Stimulated activated CD8-positive, alpha-beta memory T cell treated with anti-CD3 and anti-CD28 coated beads, Interleukin-15, amount 100 ng/mL, for 1 hour (primary cell): ENCODE measurements around the gene BLTP3A.
"Not testable (repeated sequence)": the region's sequence is repeated elsewhere in the genome, so short reads cannot be mapped to it uniquely, and the experiment has no call there.

ENCODE experiments used
- DNase-seq: peaks from one replicate; pipeline ENCODE4 v3.0.0-alpha.2; 2020; ENCODE audit warnings: low read depth

BLTP3A gene

DNA sequence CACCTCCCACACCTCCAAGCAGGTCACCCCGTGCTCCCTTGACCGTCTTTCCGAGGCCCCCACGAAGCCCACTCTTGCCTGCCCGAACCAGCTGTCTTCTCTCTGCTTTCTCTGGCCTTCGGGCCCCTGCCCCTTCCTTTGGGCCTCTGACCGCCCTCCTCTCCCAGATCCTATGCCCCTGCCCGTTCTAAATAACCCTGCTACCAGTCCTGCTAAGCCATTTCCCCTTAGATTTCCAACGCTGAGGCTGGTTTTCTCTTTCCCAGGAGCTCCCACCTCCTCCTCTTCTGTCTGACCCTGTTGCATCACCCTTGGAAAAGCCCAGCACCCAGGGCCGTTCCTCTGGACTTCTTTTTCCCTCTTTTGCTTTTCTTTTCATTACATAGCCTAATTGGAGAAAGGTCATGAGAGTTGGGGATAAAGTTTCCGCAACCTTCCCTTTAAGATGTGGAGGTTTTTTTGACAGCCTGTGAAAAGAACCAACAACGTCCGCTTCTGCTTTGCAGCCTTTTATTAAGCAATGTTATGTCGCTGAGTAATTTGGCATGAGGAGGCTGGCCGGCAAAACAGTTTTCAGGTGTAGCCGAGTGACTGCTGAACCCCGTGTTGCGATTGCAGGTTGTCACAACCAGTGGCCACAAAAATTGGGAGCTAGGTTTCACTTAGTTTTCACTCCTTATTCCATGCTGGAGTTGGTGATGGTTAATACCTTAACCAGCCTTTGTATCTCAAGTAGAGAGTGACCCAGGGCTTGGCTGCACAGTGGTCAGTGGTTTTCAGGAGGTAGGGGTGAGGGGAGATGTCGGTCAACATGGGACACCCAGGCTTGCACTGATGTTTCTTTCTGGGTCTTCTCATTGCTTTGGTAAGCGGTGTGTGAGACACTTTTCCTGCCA, 970 bp downstream of the BLTP3A start:
- DNase-seq = no peak

DNA sequence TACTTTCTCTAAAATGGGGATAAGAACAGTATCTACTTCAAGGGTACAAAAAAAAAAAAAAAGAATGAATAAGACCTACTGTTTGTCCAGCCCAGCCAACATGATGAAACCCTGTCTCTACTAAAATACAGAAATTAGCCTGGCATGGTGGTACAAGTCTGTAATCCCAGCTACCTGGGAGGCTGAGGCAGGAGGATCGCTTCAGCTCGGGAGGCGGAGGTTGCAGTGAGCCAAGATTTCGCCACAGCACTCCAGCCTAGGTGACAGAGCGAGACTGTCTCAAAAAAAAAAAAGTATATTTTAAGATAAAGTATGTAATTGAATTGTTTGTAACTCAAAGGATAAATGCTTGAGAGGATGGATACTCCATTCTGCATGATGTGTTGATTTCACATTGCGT, 2.0 kb downstream of the BLTP3A start:
- no peak for DNase-seq

DNA sequence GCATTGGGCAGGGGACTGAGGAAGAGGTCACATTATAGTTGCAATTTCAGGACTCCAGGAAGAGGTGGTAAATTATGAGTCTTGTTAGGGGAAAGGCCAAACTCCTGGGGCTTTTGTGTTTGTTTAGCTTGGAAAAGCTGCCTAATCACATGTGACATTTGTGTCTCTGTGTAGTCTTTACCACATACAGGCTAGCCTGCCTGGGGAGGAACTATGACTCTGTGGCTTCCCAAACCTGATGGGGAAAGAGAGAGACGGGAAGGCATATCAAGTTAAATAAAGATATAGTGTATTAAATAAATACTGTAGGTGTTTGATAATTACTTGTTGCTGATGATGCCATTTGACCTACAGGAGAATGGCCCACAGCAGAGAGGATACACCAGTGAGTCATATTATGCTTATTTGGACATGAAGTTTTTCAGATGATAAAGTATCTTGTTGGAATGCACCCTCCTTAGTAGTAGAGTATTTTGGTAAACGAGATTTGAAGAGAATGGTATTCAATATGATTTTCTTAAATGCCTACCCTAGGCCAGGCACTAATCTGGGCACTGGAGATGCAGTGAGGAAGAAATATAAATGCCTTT, 4.0 kb downstream of the BLTP3A start:
- DNase-seq = no peak

DNA sequence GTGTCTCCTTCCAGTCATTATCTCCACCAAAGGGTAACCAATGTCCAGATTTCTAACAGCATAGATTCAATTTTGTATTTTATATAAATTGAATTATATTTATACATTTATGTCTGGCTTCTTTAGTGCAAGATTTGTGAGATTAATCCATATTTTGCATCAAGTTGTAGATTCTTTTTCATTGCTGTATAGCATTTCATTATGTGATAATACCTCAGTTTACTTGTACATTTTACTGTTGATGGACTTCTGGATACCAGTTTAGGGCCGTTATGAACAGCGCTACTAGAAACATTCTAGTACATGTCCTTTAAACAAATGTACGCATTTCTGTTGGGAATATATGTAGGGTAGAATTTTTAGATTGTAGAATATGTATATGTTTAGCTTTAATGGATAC, 6.2 kb downstream of the BLTP3A start:
- no peak for DNase-seq

DNA sequence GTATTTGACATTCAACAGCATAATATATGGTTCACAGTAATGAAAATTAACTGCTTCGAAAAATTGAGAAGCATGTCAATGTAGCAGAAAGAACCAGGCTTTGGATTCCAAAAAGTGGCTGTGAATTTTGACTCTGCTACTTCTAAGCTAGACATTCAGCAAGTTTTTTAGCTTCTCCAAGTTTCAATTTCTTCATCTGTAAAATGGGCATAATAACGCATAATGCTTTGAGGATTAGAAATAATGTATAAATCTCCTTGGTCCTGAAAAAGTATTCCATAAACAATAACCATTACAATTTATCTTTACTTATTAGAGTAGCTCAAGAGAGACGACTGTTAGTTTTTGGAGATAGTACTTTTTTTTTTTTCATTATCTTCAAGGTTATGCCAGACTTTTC, 7.7 kb downstream of the BLTP3A start:
- DNase-seq = no peak

DNA sequence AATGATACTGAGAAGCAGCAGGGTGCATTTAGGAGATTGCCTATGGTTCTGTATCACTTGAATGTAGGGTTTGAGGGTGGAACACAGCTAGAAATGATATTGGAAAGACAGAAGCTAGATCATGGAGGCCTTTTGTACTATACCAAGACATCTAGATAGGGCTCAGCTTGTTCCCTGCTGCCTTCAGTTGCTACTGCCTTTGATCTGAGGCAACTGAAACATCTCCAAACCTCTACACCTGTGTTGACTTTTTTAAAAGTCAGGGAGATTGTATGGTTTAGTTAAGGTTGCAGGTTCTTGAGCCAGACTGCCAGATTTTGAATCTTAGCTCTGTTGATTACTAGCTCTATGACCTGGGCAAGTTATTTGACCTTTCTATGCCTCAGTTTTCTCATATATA, 12.7 kb downstream of the BLTP3A start:
- no peak for DNase-seq

DNA sequence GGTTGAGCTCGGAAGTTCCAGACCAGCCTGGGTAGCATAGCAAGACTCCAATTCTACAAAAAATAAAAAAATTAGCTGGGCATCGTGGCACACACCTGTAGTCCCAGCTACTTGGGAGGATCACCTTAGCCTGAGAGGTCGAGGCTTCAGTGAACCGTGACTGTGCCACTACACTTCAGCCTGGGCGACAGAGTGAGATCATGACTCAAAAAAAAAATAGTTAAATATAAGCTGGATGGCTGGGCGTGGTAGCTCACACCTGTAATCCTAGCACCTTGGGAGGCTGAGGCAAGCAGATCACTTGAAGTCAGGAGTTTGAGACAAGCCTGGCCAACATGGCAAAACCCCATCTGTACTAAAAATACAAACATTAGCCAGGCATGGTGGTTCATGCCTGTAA, 13.2 kb downstream of the BLTP3A start:
- DNase-seq = not testable (repeated sequence)

DNA sequence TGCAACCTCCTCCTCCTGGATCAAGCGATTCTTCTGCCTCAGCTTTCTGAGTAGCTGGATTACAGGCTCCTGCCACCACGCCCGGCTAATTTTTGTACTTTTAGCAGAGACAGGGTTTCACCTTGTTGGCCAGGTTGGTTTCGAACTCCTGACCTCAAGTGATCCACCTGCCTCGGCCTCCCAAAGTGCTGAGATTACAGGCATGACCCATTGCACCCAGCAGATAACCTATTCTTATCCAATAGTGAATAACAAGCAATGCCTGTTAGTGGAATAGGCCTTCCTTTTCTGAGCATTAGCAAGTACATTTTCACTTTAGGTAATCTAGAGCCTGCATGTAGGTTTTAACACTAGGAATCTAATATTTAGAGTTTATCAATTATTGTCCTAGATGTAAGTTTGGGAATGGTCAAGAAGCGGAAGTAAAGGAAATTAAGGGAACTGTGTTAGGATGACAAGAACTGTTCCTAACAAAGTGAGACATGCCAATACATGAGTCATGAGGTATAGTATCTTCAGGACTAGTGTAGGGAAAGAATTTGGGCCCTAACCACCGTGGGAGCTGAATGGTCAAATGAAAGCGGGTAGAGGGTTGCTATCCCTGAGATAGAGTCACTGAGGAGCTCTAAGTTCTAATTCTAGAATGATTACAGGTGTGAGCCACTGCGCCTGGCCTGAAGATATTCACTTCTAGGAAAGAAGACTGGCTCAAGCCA, 15.0 kb downstream of the BLTP3A start:
- DNase-seq = no peak

DNA sequence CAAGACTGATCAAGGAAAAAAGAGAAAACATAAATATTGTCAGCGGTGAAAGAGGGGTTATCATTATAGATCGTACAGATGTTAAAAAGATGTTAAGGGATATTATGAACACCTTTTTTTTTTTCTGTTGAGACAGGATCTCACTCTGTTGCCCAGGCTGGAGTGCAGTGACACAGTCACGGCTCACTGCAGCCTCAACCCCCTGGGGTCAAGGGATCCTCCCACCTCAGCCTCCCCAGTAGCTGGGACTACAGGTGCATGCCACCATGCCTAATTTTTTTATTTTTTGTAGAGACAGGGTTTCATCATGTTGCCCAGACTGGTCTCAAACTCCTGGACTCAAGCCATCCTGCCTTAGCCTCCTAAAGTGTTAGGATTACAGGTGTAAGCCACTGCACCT, 16.6 kb downstream of the BLTP3A start:
- DNase-seq = not testable (repeated sequence)

DNA sequence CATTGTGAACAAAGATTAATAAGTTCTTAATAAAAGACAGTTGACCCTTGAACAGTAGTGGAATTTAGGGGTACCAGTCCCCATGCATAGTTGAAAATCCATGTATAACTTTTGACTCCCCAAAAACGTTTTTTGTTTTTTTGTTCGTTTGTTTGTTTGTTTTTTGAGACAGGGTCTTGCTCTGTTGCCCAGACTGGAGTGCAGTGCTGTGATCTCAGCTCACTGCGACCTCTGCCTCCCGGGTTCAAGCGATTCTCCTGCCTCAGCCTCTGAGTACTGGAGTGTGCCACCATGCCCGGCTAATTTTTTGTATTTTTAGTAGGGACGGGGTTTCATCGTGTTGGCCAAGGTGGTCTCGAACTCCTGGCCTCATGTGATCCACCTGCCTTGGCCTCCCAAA, 17.5 kb downstream of the BLTP3A start:
- not testable (repeated sequence) for DNase-seq

DNA sequence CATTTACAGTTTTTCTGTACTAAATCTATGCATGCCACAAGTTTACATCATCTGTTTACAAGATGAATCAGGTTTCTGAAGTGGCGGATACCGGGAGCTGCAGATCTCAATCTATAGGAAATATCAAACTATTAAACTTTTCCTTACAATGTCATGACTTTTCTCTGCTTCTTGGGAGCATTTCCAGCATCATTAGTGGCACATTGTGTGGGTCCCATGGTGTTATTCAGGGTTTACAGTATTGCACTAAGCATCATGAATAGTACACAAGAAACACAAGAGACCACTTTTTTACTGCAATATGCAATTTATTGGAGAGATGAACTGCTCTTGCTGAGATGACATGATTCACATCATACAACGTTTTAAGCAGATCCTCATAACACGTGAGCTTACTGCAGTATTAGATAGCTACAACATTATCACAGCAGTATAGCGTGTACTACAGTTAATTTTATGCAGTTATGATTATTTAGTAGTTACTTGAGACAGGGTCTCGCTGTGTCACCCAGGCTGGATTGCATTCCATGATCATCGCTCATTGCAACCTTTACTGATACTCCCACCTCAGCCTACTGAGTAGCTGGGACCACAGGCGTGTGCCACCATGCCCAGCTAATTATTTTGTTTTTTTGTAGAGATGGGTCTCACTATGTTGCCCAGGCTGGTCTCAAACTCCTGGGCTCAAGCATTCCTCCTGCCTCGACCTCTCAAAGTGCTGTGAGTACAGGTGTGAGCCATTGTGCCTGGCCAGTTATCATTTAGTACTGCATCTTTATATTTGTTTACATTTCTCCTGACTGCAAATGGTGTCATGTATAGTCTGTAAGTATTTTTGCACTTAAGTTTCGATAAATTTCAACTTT, 18.4 kb downstream of the BLTP3A start:
- no peak for DNase-seq

DNA sequence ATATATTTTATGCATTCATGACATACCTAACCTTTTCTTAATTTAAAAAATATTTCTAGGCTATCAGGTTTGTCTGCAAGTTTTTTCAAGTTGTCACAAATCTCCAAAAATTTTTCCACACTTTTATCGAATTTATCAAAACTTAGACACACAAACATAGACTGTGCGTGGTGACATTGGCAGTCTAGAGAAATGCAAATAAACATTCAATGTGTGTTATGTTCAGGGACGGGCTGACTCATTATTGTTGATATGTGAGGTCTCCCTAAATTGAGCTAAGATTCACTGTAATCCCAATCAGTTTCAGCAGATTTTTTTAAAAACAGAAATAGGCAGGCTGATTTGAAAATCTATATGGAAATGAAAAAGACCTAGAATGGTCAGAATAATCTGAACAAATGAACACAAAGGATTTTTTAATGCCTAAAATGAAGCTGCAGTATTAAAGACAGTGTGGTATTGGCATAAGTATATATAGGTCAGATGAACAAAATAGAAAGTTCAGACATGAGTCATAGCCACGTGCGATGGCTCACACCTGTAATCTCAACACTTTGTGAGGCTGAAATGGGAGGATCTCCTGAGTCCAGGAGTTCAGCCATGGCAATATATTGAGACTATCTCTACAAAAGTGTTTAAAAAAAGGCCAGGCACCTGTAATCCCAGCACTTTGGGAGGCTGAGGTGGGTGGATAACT, 19.2 kb downstream of the BLTP3A start:
- no peak for DNase-seq

DNA sequence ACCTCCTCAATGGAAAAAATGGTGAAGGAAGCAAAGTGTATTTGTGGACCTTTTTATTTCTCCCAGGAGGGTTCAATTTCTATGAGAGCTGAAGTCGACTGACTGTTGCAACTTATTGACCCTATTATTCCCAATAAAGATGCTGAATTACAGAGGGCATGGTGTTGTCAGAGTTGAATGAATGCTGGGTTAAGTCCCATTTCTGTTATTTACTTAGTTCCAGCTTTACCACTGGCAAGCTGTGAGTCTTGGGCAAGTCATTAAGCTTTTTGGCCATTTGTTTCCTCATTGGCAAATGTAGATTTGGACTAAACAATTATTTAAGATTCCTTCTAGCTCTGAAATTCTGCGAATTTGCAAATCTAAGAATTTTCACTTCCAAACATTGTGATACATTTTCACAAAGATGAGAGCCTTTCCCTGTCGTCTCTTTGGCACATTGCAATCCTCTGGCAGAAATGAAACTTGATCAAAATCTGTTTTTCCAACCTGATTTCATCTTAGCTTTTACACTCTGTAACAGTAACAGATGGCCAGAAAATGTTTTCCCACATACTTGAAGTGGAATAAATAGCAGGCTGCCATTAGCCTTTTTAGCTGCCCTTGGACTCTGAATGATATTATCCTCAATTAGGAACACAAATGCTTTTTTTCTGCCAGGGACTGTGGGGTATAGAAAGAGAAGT, 21.3 kb downstream of the BLTP3A start:
- DNase-seq = no peak

DNA sequence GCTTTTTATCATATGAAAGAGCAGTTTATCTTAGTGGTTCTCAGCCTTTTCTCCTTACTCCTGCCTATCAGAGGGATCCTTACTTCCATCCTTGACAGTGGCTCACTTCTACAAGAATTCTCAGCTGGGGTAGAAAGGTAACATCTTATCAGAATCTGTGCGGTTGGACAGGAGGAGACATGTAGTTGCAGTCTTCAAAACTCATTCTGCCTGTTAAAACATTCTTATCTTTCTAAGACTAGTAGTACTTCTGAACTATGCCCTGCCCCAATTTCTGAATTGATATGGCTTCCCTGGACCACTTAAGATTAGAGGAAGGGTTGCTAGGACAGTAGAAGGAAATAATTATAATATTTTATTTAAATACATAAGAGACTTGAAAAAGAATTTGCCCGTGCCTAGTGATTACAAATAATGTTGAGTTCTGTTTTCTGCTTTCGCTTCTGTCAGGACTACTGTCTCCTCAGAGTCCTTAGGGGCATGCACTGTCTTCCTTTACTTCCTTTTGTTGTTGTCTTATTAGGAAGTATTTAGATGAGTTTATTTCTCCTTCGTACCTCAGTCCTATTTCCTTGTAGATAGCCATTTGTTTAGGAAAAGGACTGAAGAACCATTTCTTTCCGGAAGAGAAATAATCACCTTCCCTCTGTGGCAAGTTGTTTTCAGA, 24.9 kb downstream of the BLTP3A start:
- no peak for DNase-seq

DNA sequence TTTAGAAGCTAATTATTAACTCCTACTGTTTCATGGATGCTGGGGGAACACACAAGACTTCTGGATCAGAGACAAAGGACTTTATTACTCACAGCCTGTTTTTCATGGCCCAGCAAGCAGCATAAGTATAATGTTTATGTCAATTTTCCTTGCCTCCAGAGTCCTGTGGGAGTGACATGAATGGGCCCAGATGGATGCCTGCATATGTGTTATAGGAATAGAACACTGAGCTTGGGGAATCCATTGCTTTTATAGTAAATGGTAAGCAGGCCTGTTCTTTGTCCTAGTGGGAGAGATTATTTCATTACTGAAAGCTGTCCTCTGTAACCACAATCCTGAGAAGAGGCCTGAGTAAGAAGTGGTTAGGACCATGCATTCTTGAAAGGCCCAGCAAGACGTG, 25.6 kb downstream of the BLTP3A start:
- DNase-seq = no peak

DNA sequence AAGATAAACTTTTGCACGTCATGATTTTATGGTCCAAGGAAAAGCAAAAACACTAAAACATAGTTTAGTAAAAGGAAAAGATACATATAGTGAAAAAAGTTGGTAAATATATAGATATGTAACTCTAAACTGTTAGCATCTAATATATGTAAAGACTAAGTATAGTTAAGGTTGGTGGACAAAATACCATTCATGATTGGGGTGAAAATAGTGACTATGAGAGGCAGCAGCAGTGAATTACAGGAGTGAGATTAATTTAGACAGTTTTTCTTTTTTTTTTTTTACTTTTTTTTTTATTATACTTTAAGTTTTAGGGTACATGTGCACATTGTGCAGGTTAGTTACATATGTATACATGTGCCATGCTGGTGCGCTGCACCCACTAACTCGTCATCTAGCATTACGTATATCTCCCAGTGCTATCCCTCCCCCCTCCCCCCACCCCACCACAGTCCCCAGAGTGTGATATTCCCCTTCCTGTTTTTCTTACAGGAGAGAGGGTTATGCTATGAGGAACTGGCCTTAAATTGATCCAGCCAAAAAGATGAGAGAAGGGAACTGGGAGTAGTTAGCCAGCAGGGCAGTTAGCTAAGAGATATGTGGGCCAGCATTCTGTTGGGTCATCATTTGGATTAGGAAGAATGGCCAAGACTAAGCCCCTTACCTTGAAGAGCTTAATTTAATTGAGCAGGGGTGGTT, 27.1 kb downstream of the BLTP3A start:
- not testable (repeated sequence) for DNase-seq

DNA sequence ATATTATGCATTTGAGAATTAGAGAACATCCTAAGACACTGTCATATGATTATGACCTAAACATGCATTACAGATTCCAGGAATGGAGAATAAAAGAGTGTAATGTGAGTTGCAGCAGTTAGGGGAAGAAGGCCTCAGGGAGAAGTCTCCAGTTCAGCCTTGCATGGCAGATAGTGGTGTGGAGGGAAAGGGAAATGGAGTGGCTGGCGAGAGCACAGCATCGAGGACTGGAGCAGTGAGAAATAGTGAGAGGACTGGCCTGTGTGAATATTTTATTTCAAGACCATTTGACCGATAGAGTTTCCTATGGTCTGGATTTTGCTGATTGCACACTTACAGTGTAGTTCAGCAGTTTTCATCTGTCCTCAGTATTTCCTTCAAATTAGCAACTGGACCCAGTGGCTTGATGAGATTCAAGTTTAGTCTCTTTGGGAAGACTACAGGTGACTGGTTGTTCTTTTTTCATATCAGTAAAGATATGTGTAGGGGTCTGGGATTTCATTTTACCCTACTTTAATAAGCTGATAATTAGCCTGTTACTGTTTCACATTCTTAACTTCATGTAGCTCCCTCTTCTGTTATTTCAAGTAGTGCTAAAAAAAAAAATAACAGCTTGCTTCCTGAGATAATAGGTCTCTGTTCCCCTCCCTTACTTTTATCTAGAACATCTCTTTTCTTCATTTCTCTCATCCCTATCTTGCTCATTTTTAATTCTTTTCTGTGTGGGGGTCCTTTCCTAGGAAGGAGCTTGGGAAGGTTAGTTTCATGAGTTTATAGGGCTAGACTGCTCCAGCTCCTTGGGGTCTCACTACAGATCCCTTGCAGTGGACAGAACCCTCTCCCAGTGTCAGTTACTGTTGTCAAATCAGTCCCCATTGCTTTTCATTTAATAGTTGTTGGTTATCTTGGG, 27.9 kb downstream of the BLTP3A start:
- no peak for DNase-seq

DNA sequence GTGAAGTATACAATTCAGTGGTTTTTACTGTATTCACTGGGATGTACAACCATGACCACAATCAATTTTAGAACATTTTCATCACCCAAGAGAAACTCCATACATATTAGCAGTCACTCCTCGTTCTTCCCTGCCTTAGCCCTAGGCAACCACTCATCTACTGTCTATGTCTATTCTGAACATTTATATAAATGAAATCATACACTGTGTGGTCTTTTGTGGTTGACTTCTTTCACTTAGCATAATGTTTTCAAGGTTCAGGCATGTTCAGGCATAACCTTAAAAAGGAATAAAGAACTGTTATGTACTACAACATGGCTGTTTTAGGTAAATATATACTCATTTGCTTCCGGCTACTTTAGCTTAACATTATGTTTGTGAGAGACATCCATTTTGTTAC, 37.3 kb downstream of the BLTP3A start:
- DNase-seq = no peak

DNA sequence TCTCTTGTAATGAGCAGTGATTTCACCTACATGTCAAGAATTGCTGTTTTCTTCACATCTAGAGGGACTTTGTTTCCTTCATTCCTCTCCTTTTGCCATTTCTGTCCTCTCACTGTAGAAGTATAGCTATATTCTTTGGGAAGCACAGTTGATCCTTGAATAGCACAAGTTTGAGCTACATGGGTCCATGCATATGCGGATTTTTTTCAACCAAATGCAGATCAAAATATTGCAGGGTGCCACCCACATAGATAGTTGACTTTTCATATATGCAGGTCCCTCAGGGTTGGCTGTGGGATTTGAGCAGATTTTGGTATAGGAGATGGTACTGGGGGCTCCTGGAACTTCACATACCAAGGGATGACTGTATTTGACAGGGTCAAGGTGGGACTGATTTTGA, 41.1 kb downstream of the BLTP3A start:
- no peak for DNase-seq
